T-cell (primary cell): Measurements from ENCODE around the gene XRCC2. TPM values are rescaled to one million over a fixed set of nuclear protein-coding genes. Genes with fewer than 3 reads are reported as not detected.

Source experiments
- ATAC-seq, 4 experiments: fragments of 200-7000 bp in 3 of 4; fragments of 150-1000 bp in 1 of 4; cut with Tn5 transposase; replicated peaks in 1 of 4; 1 replicate in 3 of 4; 2 replicates in 1 of 4; pipeline ENCODE4 v1.10.0; 2021; ENCODE audit warnings: moderate library complexity in 3 of 4, mild to moderate bottlenecking in 2 of 4, moderate number of reproducible peaks in 1 of 4
- CTCF ChIA-PET, 2 donors: fragments of 300-600 bp; sonication (Branson Sonifier 250); formaldehyde crosslinking; loops; one replicate each; lab custom pipeline; 2022; ENCODE audit warnings: antibody characterized with exemption in 2 of 2; lab: Charles Lee
- POLR2A ChIA-PET, 2 donors: fragments of 300-600 bp; sonication (Branson Sonifier 250); formaldehyde crosslinking; loops; one replicate each; lab custom pipeline; 2022; ENCODE audit warnings: antibody characterized with exemption in 2 of 2; lab: Charles Lee
- DNase-seq, 35 experiments: peaks; one replicate each; pipeline versions ENCODE4 v3.0.0 to v3.0.0-alpha.2; 2013 to 2023
- H3K27ac ChIP-seq: one replicate; pipeline ENCODE4 v1.5.1; 2013; ENCODE audit warnings: low read length
- H3K27me3 ChIP-seq, 2 experiments: replicated peaks in 1 of 2; 1 replicate in 1 of 2; 2 replicates in 1 of 2; pipeline versions ENCODE4 v1.6.1 to v1.7.0; 2013; ENCODE audit warnings: low read length in 1 of 2, mixed read lengths in 1 of 2; ENCODE audit not compliant: control insufficient read depth in 2 of 2, insufficient read depth in 2 of 2; ENCODE audit errors: extremely low read depth in 1 of 2
- H3K36me3 ChIP-seq, 2 donors: 1 replicate in 1 of 2; 2 replicates in 1 of 2; pipeline versions ENCODE4 v1.6.1 to v1.7.0; 2013; ENCODE audit warnings: low read length in 1 of 2; ENCODE audit not compliant: control insufficient read depth in 2 of 2, insufficient read depth in 1 of 2; ENCODE audit errors: extremely low read depth in 1 of 2
- H3K4me1 ChIP-seq, 2 experiments: 1 replicate in 1 of 2; 2 replicates in 1 of 2; pipeline versions ENCODE4 v1.6.1 to v1.7.0; 2013; ENCODE audit warnings: low read length in 2 of 2, mixed read lengths in 1 of 2; ENCODE audit not compliant: insufficient read depth in 2 of 2, control insufficient read depth in 1 of 2; ENCODE audit errors: extremely low read depth in 1 of 2
- H3K4me3 ChIP-seq, 2 donors: 1 replicate in 1 of 2; 2 replicates in 1 of 2; pipeline versions ENCODE4 v1.5.1 to v1.7.0; 2013; ENCODE audit warnings: mild to moderate bottlenecking in 2 of 2, low read length in 1 of 2, moderate library complexity in 1 of 2; ENCODE audit not compliant: control insufficient read depth in 1 of 2; ENCODE audit errors: extremely low read depth in 1 of 2
- H3K9me3 ChIP-seq: 2 replicates; pipeline ENCODE4 v1.7.0; 2013
- H3K27ac Mint-ChIP-seq, 2 donors: one replicate each; pipeline ENCODE4 v1.8.0; 2020 to 2021; ENCODE audit warnings: mild to moderate bottlenecking in 2 of 2, mixed read lengths in 2 of 2
- H3K27me3 Mint-ChIP-seq, 2 donors: one replicate each; pipeline ENCODE4 v1.8.0; 2021 to 2022; ENCODE audit warnings: mixed read lengths in 2 of 2
- H3K36me3 Mint-ChIP-seq: one replicate; pipeline ENCODE4 v1.8.0; 2021; ENCODE audit warnings: mixed read lengths
- H3K4me1 Mint-ChIP-seq, 3 donors: one replicate each; pipeline ENCODE4 v1.8.0; 2020 to 2022; ENCODE audit warnings: mixed read lengths in 3 of 3, mild to moderate bottlenecking in 1 of 3
- H3K4me3 Mint-ChIP-seq, 3 donors: one replicate each; pipeline ENCODE4 v1.8.0; 2020 to 2022; ENCODE audit warnings: mild to moderate bottlenecking in 3 of 3, mixed read lengths in 3 of 3, moderate library complexity in 3 of 3
- H3K9me3 Mint-ChIP-seq, 3 donors: one replicate each; pipeline ENCODE4 v1.8.0; 2020 to 2022; ENCODE audit warnings: mixed read lengths in 3 of 3
- WGBS: methylation state at CpG from one replicate; pipeline ENCODE4 v1.1.5; 2013; ENCODE audit warnings: missing lambda C conversion rate; ENCODE audit not compliant: insufficient coverage; 5-methylcytosine and 5-hydroxymethylcytosine counted together
- total RNA-seq, 35 experiments: library from RNA in 6 of 35; stranded (reverse) in 6 of 35; fragments of 120-200 nt in 1 of 35; gene quantifications; one replicate each; pipeline versions ENCODE4 v1.2.1 to v1.2.4 and lab custom pipeline; 2013 to 2026

XRCC2 gene
- total RNA-seq, 5 donors from 2014 or later (not counting 1 experiment from before 2014, with no cell fraction given) = 0.35 to 1.3 (median 0.86) TPM

- Mint-ChIP-seq H3K9me3 (no peaks in the 10 kb centered on the region), H3K36me3 (no peaks in the 10 kb centered on the region), H3K27me3 (no peaks in the 10 kb centered on the region), H3K27ac (no peak overlapping the region), H3K4me1 (no peaks in the 10 kb centered on the region), H3K4me3 (no peak overlapping the region)
- no peak overlapping the region for H3K27ac ChIP-seq
- H3K4me3 ChIP-seq = no peak overlapping the region
- no peaks in the 10 kb centered on the region for H3K4me1 ChIP-seq
- 80% methylated on average over 1 of the region's 6 CpGs for WGBS
- H3K36me3 ChIP-seq = no peaks in the 10 kb centered on the region
- POLR2A ChIA-PET = interaction anchor here in 1 of 2 donors (0.6 kb wide), 1 partner anchor 46 kb away, joined by 4 read pairs; no protein-coding TSS in a partner anchor
- CTCF ChIA-PET = no interaction called here
- no peaks in the 10 kb centered on the region for H3K27me3 ChIP-seq
- H3K9me3 ChIP-seq = no peaks in the 10 kb centered on the region
- ATAC-seq = no peak
- DNase-seq = no peak
Measured at GRCh38 chr7:152640829-152641228, 35.1 kb downstream of the XRCC2 start.

GRCh38 chr7:152637920-152638580, 37.9 kb downstream of the XRCC2 start:
- ChIA-PET CTCF (interaction anchor here in 1 of 2 donors (0.7 kb wide), 1 partner anchor 332 kb away, joined by 4 read pairs; no protein-coding TSS in a partner anchor), POLR2A (interaction anchor here in 1 of 2 donors (0.7 kb wide), 1 partner anchor 8 kb away, joined by 4 read pairs; no protein-coding TSS in a partner anchor)
- H3K27ac ChIP-seq = no peak overlapping the region
- WGBS = no CpG with 5 or more reads among the region's 7 CpGs
- H3K27me3 ChIP-seq = peaks cover 0 to 7% of the 10 kb centered on the region in 2 experiments
- Mint-ChIP-seq H3K27me3 (peaks cover 0 to 8% of the 10 kb centered on the region in 2 donors), H3K27ac (no peak overlapping the region), H3K4me3 (no peak overlapping the region), H3K9me3 (no peaks in the 10 kb centered on the region), H3K36me3 (no peaks in the 10 kb centered on the region), H3K4me1 (no peaks in the 10 kb centered on the region)
- no peaks in the 10 kb centered on the region for H3K4me1 ChIP-seq
- H3K4me3 ChIP-seq = no peak overlapping the region
- ATAC-seq (no peak), DNase-seq (no peak)
- no peaks in the 10 kb centered on the region for H3K36me3 ChIP-seq
- H3K9me3 ChIP-seq = no peaks in the 10 kb centered on the region

GRCh38 chr7:152637161-152637560, 38.8 kb downstream of the XRCC2 start:
- ChIA-PET CTCF (no interaction called here), POLR2A (no interaction called here)
- Histone ChIP-seq H3K27me3 (peaks cover 0 to 9% of the 10 kb centered on the region in 2 experiments), H3K27ac (no peak overlapping the region), H3K9me3 (no peaks in the 10 kb centered on the region), H3K36me3 (no peaks in the 10 kb centered on the region), H3K4me3 (no peak overlapping the region), H3K4me1 (no peaks in the 10 kb centered on the region)
- Mint-ChIP-seq H3K9me3 (no peaks in the 10 kb centered on the region), H3K4me1 (no peaks in the 10 kb centered on the region), H3K36me3 (no peaks in the 10 kb centered on the region), H3K4me3 (no peak overlapping the region), H3K27me3 (peaks cover 0 to 15% of the 10 kb centered on the region in 2 donors), H3K27ac (no peak overlapping the region)
- ATAC-seq (no peak), DNase-seq (no peak)
- WGBS = no CpG with 5 or more reads among the region's 1 CpG

- H3K27ac Mint-ChIP-seq = no peak overlapping the region
- ATAC-seq (no peak), DNase-seq (no peak)
- no peaks in the 10 kb centered on the region for H3K36me3 ChIP-seq
- no peaks in the 10 kb centered on the region for H3K9me3 ChIP-seq
- no peaks in the 10 kb centered on the region for H3K4me1 Mint-ChIP-seq
- peaks cover 0 to 12% of the 10 kb centered on the region in 2 experiments for H3K27me3 ChIP-seq
- H3K36me3 Mint-ChIP-seq = no peaks in the 10 kb centered on the region
- CTCF ChIA-PET = no interaction called here
- H3K4me3 ChIP-seq = no peak overlapping the region
- H3K9me3 Mint-ChIP-seq = no peaks in the 10 kb centered on the region
- peaks cover 0 to 15% of the 10 kb centered on the region in 2 donors for H3K27me3 Mint-ChIP-seq
- 96% methylated on average over 4 of the region's 6 CpGs for WGBS
- H3K27ac ChIP-seq = no peak overlapping the region
- POLR2A ChIA-PET = interaction anchor here in 1 of 2 donors (0.6 kb wide), 1 partner anchor 290 kb away, joined by 3 read pairs; no protein-coding TSS in a partner anchor
- no peaks in the 10 kb centered on the region for H3K4me1 ChIP-seq
- H3K4me3 Mint-ChIP-seq = no peak overlapping the region
Measured at GRCh38 chr7:152636441-152636840, 39.5 kb downstream of the XRCC2 start.

GRCh38 chr7:152633504-152633903, 42.4 kb downstream of the XRCC2 start:
- Histone ChIP-seq H3K27ac (no peak overlapping the region), H3K4me3 (no peak overlapping the region), H3K9me3 (no peaks in the 10 kb centered on the region), H3K36me3 (no peaks in the 10 kb centered on the region), H3K4me1 (no peaks in the 10 kb centered on the region), H3K27me3 (peaks cover 0 to 13% of the 10 kb centered on the region in 2 experiments)
- H3K4me3 Mint-ChIP-seq = no peak overlapping the region
- H3K27me3 Mint-ChIP-seq = peaks cover 4 to 15% of the 10 kb centered on the region in 2 donors
- WGBS = 66% methylated on average over 4 of the region's 8 CpGs
- ChIA-PET POLR2A (no interaction called here), CTCF (no interaction called here)
- no peak for DNase-seq
- H3K9me3 Mint-ChIP-seq = no peaks in the 10 kb centered on the region
- no peak for ATAC-seq
- no peaks in the 10 kb centered on the region for H3K4me1 Mint-ChIP-seq
- no peaks in the 10 kb centered on the region for H3K36me3 Mint-ChIP-seq
- no peak overlapping the region for H3K27ac Mint-ChIP-seq

- ChIA-PET POLR2A (no interaction called here), CTCF (no interaction called here)
- ATAC-seq = no peak
- no peaks in the 10 kb centered on the region for H3K9me3 ChIP-seq
- Mint-ChIP-seq H3K27ac (no peak overlapping the region), H3K4me1 (no peaks in the 10 kb centered on the region), H3K9me3 (no peaks in the 10 kb centered on the region), H3K4me3 (no peak overlapping the region), H3K27me3 (peaks cover 4 to 15% of the 10 kb centered on the region in 2 donors), H3K36me3 (no peaks in the 10 kb centered on the region)
- WGBS = 81% methylated on average over 8 of the region's 8 CpGs
- no peak overlapping the region for H3K4me3 ChIP-seq
- DNase-seq = no peak
- no peaks in the 10 kb centered on the region for H3K36me3 ChIP-seq
- no peak overlapping the region for H3K27ac ChIP-seq
- no peaks in the 10 kb centered on the region for H3K4me1 ChIP-seq
- H3K27me3 ChIP-seq = peaks cover 0 to 13% of the 10 kb centered on the region in 2 experiments
Measured at GRCh38 chr7:152633072-152633471, 42.9 kb downstream of the XRCC2 start.
